Stromal cell of bone marrow (primary cell): ENCODE measurements around the gene RCN1.

ENCODE experiments used
- DNase-seq: peaks from one replicate; pipeline ENCODE4 v3.0.0-alpha.2; 2012; ENCODE audit warnings: low read depth

Gene RCN1

DNA sequence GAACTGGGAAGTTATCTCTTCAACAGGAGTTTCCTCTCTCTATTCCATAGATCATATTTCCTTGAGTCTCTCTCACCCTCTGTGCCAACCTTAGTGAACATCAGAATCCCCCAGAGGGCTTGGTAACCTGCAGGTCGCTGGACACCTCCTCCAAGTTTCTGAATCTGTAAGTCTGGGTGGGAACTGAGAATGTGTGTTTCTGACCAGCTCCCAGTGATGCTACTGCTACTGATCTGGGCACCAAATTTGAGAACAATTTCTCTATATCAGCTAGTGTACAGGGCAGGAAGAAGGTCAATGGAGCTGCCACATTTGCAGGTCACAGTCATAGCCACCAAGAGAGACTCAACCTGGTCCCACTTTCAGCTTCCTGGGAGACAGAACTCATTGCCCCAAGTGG is 62.9 kb downstream of the RCN1 start:
- no peak for DNase-seq

DNA sequence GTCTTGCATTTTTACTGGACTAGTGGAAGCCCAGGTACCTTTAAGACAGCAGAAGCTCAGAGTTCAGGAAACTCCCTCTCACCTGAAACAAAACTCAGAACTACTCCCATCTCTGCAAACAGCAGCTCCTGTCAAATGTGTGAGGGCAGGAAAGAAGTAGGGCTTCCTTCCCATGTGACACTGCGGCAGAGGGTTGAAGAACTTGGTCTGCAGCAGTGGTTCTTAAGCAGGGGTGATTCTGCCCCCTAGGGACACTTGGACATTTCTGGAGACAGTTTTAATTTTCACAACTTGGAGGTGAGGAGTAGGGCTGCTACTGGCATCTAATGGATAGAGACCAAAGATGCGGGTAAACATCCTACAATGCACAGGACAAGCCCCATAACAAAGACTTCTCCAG is 63.4 kb downstream of the RCN1 start:
- no peak for DNase-seq
